HG03097 (cell line): ENCODE measurements around the gene CACNA1C.

Experiments used
- ATAC-seq: cut with Tn5 transposase; IDR thresholded peaks from one replicate; pipeline ENCODE4 v1.9.1; 2021; ENCODE audit not compliant: unreplicated experiment, low FRiP score

Gene CACNA1C

GRCh38 chr12:2191534-2192153, 138.9 kb downstream of the CACNA1C start:
- no peak for ATAC-seq

GRCh38 chr12:2192231-2192630, 139.4 kb downstream of the CACNA1C start:
- ATAC-seq: no peak

DNA sequence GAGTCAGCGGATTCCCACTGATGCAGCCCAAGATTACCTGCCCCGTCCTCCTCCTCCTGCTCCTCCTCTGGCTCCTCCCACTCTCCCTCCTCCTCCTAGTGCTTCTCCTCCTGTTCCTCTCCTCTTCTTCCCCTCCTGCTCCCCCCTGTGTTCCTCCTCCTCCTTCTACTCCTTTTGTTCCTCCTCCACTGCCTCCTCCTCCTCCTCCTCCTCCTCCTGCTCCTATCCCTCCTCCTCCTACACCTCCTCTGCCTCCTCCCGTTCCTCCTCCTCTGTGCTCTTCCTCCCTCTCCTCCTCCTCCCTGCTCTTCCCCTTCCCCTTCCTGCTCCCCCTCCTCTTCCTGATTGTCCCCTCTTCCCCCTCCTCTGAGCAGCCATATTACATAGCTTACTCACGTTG, 141.3 kb downstream of the CACNA1C start:
- ATAC-seq: no peak

- no peak for ATAC-seq
These were observed 141.8 kb downstream of the CACNA1C start for GRCh38 chr12:2194571-2194970.

GRCh38 chr12:2195085-2195484, 142.3 kb downstream of the CACNA1C start:
- no peak for ATAC-seq

DNA sequence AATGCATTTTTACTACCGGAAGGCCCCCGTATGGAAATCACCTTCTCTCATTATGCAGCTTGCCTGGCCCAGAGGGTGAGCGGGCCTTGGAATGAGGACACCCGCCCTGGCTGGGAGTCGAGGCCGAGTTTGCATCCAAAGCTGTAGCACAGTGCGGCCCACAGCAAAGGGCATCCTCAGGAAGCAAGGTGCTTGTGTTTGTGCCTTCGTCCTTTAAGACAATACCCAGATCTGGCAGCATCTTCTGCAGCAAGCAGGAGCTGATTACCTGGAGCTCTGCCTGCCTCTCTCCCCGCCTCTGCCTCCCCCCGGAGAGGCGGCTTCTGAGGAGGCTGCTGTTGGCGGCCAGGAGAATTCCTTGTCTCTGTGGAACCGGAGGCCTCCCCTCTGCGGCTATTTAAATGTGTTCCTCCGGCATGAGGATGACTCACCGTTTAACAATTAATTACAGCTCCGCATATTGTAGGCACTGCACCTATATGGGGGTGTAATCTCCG, 145.3 kb downstream of the CACNA1C start:
- ATAC-seq: no peak

- ATAC-seq: no peak
These were observed 145.8 kb downstream of the CACNA1C start for GRCh38 chr12:2198542-2198941.

DNA sequence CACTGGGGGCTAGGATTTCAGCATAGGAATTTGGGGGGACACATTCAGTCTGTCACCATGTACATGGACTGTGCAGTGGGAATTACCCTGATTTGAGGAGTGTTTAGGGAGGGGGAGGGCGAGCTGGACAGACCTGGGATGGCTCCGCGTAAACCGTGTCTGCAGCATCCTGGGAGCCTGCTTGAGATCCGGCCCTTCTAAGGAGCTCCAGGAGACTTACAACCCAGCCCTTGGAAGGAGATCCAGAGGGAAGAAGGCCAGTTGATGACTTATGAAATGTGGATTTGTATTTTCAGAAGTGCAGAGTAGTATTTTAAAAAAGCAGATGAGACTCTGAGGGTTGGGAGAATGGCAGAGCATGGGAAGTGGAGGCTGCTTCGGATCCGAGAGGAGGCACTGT, 153.2 kb downstream of the CACNA1C start:
- no peak for ATAC-seq

DNA sequence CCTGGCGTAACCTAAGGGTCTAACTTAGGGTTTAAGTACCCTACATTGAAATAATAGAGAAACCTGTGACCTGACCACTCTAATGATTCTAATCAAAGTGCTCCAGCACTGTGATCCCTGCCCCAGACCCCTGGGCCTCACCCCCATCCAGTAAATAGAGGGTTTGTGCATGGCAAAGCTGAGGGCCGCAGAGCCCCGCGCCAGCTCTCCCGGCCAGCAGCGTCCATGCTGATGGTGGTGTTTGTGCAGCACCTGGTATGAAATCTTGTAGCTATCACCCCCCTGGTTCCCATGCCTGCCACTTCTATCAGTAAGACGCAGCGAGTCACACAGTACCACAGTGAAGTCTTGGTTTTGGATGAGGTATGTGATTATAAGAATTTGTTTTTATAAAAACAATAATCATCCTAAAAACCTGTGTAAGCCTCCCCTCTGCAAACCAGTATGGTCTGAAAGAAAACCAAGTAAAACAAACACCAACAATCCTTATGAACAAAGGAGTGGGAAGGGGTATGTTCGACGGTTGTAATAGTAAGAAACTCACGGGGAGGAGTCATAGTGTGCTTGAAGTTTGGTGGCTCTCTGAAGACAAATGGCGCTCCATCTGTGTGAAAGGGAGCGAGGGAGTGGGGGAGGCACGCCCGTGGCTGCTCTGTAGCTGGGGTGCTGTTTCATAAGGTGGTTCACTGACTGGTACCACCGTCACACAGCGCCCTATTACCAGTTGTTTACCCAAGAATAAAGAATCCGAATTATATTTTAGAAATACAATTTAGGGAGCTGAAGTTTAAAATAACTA, 156.2 kb downstream of the CACNA1C start:
- ATAC-seq: no peak

GRCh38 chr12:2211119-2211518, 158.3 kb downstream of the CACNA1C start:
- no peak for ATAC-seq

GRCh38 chr12:2212537-2212936, 159.8 kb downstream of the CACNA1C start:
- ATAC-seq: no peak

GRCh38 chr12:2212971-2213869, 160.4 kb downstream of the CACNA1C start:
- no peak for ATAC-seq

DNA sequence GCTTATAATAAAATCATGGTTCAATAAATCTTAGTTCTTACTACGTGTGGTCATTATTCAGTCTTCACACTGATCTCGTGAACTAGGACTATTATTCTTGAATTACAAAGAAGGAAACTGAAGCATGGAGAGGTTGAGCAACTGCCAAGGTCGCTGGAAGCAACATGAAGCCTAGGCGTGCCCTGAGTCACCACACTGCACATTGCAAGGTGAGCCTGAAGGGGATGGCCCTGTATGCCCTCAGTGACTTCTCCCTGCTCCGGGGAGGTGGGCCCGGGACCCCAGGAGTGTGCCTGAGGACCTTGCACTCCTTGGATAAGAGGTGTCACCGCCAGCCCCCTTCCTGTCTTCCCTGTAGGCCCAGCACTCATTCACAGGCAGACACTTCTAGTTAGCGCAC, 161.6 kb downstream of the CACNA1C start:
- no peak for ATAC-seq

DNA sequence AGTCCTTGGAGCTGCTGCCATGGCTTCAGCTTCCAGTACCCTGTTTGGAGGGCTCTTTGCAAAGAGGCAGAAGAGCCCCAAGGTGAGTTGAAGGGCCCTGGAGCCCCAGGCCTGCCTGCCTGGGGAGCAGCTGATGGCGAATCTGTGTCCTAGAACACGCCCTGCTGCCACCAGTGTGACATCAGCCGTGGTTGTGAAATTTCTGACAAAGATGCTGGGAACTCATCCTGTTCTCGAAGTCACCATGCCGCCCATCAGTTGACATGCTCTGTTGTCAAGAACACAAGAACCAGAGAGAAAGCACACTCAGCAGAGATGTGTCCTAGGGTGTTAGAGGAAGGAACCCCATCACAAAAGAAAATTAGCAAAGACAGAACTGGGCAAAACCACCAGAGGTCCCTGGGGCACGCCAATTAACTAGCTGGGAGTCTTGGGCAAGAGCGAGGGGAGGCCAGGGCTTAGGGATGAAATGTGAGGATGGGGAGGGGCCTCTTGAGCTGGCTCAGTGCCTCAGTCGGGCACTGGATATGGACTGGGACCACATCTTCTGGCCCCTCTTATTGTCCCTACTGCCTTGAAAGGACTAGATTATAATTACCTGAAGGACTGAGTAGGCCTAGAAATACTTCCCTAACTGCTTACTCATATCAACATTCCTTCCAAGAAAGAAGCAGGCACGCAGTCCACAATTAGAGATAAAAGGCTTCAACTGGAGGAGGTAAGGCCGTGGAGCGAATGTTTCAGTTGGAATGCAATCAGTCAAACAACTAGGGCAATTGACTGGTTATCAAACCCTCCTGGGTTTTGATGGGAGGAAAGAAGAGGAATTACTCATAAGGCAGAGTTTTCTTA, 163.1 kb downstream of the CACNA1C start:
- ATAC-seq: no peak

DNA sequence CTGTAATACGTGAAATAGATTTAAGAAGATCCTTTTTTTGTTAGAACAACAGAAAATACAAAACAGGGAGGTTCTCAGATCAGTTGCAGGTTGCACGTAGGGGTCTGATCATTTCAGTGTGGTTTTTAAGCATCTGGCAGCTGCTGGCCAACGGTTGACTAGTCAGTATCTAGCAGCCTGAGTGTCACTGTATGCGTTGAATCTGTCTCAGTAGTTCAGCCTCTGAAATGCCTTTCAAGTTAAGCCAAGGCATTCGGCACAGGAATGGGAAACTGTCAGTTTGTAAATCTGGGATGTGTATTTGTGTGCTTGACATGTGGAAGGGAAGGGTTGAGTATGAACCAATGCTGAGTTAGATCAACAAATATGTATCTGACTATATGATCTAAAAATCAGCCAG, 165.9 kb downstream of the CACNA1C start:
- no peak for ATAC-seq

DNA sequence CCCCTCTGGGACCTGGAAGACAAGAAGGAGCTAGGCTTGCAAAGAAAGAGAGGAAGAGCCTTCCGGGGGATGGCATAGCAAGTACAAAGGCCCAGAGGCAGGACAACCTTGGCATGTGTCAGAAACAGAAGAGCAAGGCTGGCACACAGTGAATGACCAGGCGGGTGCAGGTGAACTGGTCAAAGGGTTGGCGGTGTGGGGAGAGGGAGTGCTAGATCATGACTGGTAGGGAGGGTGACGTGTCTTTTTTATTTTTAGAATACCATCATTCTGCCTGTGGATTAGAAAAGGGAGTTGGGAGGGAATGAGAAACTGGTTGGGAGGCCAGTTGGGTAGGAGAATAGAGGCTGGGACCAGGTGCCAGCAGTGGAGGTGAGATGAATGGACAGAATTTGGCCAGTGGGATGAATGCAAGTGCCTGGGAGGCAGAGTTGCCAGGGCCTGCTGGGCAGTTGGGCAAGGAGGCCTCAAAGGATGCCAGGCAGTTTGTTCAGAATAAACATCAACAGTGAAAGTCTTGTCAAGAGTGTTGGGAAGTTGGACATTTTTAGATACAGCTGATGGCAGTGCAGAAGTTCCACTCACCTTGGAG, 168.3 kb downstream of the CACNA1C start:
- ATAC-seq: no peak

DNA sequence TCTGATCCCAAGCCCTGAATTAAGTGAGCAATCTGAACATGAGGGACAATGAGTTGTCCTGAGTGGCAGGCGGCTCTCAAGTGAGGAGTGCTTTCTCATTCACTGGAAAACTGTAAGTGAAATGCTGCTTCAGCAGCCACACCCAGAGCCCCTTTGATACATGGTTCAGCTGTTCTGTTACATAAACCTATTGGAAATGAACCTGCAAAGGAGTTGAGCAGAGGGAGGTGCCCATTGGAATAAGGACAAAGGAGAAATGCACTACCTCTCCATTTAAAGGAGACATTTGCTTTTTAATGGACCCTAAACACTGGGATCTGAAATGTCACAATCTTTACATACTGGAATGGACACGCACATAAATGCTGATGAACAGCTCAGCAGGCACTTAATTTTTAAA, 169.9 kb downstream of the CACNA1C start:
- no peak for ATAC-seq

DNA sequence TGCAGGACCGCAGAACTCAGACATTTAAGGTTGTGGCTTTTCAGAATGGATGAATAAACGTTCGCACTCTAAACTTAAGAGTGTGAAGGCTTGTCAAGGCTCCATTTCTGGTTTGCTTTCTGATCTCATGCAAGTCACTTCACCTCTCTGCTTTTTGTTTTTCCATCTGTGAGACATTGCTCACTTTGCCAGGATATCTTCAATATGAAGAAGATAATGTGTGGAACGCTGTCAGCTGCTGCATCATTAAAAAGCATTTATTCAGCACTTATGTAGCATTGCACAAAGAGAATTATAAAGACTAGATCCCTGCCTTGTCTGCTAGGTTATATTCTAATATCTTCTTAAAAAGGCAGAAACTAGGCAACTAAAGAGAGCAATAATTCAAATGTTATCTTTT, 172.2 kb downstream of the CACNA1C start:
- ATAC-seq: no peak

- ATAC-seq: no peak
These were observed 172.9 kb downstream of the CACNA1C start for GRCh38 chr12:2225696-2226095.

GRCh38 chr12:2226641-2227040, 173.9 kb downstream of the CACNA1C start:
- no peak for ATAC-seq
